Ishikawa (cell line): Measurements from ENCODE around the gene PTCD3.

ENCODE experiments used
- CEBPB ChIP-seq: IDR thresholded peaks from 2 replicates; pipeline ENCODE4 v1.6.1; 2012
- CREB1 ChIP-seq: IDR thresholded peaks from 2 replicates; pipeline ENCODE4 v1.6.1; 2012; ENCODE audit warnings: low read depth
- EGR1 ChIP-seq: IDR thresholded peaks from 2 replicates; pipeline ENCODE4 v1.6.1; 2012
- EP300 ChIP-seq: IDR thresholded peaks from 2 replicates; pipeline ENCODE4 v1.6.1; 2012; ENCODE audit warnings: borderline replicate concordance
- FOXM1 ChIP-seq: IDR thresholded peaks from 2 replicates; pipeline ENCODE4 v1.6.1; 2012; ENCODE audit warnings: low read depth, borderline replicate concordance
- NFIC ChIP-seq: IDR thresholded peaks from 2 replicates; pipeline ENCODE4 v1.6.1; 2012
- RAD21 ChIP-seq: IDR thresholded peaks from 2 replicates; pipeline ENCODE4 v1.6.1; 2012; ENCODE audit warnings: low read depth
- TAF1 ChIP-seq: IDR thresholded peaks from 2 replicates; pipeline ENCODE4 v1.6.1; 2012; ENCODE audit warnings: low read depth, mild to moderate bottlenecking
- TCF12 ChIP-seq: IDR thresholded peaks from 2 replicates; pipeline ENCODE4 v1.6.1; 2012; ENCODE audit warnings: low read depth
- TEAD4 ChIP-seq: IDR thresholded peaks from 2 replicates; pipeline ENCODE4 v1.6.1; 2012
- YY1 ChIP-seq: IDR thresholded peaks from 2 replicates; pipeline ENCODE4 v1.6.1; 2012; ENCODE audit warnings: low read depth
- ZBTB7A ChIP-seq: IDR thresholded peaks from 2 replicates; pipeline ENCODE4 v1.6.1; 2012; ENCODE audit warnings: low read depth
- TF ChIP-seq, protein P1 (sequence below): IDR thresholded peaks from 2 replicates; pipeline ENCODE4 v1.6.1; 2012; ENCODE audit warnings: low read depth, mild to moderate bottlenecking
- TF ChIP-seq, protein P2 (sequence below): IDR thresholded peaks from 2 replicates; pipeline ENCODE4 v1.6.1; 2012
- TF ChIP-seq, protein P3 (sequence below): IDR thresholded peaks from 2 replicates; pipeline ENCODE4 v1.6.1; 2012

The PTCD3 gene

GRCh38 chr2:86073225-86073624 lies 32.8 kb upstream of the PTCD3 start:
- no peak for TF ChIP-seq TAF1
- TF ChIP-seq TEAD4: no peak
- no peak for TF ChIP-seq CREB1
- no peak for TF ChIP-seq RAD21
- TF ChIP-seq EP300: no peak
- TF ChIP-seq, protein P1, sequence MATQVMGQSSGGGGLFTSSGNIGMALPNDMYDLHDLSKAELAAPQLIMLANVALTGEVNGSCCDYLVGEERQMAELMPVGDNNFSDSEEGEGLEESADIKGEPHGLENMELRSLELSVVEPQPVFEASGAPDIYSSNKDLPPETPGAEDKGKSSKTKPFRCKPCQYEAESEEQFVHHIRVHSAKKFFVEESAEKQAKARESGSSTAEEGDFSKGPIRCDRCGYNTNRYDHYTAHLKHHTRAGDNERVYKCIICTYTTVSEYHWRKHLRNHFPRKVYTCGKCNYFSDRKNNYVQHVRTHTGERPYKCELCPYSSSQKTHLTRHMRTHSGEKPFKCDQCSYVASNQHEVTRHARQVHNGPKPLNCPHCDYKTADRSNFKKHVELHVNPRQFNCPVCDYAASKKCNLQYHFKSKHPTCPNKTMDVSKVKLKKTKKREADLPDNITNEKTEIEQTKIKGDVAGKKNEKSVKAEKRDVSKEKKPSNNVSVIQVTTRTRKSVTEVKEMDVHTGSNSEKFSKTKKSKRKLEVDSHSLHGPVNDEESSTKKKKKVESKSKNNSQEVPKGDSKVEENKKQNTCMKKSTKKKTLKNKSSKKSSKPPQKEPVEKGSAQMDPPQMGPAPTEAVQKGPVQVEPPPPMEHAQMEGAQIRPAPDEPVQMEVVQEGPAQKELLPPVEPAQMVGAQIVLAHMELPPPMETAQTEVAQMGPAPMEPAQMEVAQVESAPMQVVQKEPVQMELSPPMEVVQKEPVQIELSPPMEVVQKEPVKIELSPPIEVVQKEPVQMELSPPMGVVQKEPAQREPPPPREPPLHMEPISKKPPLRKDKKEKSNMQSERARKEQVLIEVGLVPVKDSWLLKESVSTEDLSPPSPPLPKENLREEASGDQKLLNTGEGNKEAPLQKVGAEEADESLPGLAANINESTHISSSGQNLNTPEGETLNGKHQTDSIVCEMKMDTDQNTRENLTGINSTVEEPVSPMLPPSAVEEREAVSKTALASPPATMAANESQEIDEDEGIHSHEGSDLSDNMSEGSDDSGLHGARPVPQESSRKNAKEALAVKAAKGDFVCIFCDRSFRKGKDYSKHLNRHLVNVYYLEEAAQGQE: no peak
- no peak for TF ChIP-seq NFIC
- TF ChIP-seq CEBPB: no peak
- TF ChIP-seq ZBTB7A: no peak
- TF ChIP-seq, protein P2, sequence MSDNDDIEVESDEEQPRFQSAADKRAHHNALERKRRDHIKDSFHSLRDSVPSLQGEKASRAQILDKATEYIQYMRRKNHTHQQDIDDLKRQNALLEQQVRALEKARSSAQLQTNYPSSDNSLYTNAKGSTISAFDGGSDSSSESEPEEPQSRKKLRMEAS: no peak
- TF ChIP-seq, protein P3, sequence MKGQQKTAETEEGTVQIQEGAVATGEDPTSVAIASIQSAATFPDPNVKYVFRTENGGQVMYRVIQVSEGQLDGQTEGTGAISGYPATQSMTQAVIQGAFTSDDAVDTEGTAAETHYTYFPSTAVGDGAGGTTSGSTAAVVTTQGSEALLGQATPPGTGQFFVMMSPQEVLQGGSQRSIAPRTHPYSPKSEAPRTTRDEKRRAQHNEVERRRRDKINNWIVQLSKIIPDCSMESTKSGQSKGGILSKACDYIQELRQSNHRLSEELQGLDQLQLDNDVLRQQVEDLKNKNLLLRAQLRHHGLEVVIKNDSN: no peak
- no peak for TF ChIP-seq EGR1
- TF ChIP-seq FOXM1: no peak

GRCh38 chr2:86074256-86074655 lies 31.8 kb upstream of the PTCD3 start:
- no peak for TF ChIP-seq TAF1
- no peak for TF ChIP-seq FOXM1
- no peak for TF ChIP-seq TCF12
- TF ChIP-seq EP300: no peak
- no peak for TF ChIP-seq TEAD4
- TF ChIP-seq, protein P1: no peak
- TF ChIP-seq, protein P2: no peak
- no peak for TF ChIP-seq RAD21

- no peak for TF ChIP-seq EP300
- no peak for TF ChIP-seq TAF1
- TF ChIP-seq TCF12: no peak
Measured at GRCh38 chr2:86074811-86075210, 31.2 kb upstream of the PTCD3 start.

- no peak for TF ChIP-seq EP300
Measured at GRCh38 chr2:86075886-86076285, 30.1 kb upstream of the PTCD3 start.

DNA sequence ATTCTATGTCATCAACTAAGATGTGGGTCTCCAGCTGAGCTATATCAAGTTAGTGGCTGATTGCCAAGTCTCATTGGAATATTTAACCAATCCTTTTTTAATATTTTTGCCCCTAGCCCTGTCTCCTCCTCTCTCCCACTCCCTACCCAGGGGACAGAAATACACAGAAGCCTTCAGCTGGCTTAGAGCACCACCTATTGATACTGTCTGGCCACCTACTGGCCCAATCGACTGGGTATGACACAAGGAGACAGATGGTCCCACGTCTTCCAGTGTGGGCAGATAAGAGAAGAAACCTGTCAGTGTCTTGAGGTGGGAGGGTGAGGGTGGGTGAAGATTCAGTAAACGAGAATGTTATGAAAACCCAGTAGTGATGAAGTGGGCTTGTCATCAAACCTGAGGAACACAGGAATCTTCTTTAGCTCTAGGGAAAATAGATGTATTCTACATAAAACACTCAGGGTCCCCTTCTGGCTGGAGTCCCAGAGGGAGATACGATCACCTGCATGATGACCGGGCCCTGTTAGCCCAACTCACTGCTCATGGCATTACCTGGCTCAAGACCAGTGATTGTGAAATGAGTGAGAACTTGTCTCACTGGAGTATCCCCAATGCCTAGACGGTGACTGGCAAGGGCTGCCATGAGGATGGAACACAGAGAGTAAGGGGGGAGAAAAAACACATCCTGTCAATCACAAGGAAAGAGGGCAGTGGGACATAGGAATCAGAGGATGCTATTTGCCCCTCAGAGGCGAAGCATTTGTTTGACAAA lies 27.1 kb upstream of the PTCD3 start:
- peak; percentile 28; the same call in 1 of the 2 replicates for TF ChIP-seq RAD21
- TF ChIP-seq, protein P1: no peak
- no peak for TF ChIP-seq YY1
